CD1c-positive myeloid dendritic cell (primary cell): ENCODE results near the gene CLPX.
A peak's percentile ranks its signal among the peaks of the same experiment; 100 is the strongest.
"Not testable (repeated sequence)": the region's sequence is repeated elsewhere in the genome, so short reads cannot be mapped to it uniquely, and the experiment has no call there.

ENCODE experiments used
- DNase-seq: peaks from one replicate; pipeline ENCODE4 v3.0.0-alpha.2; 2016; ENCODE audit errors: extremely low spot score

The CLPX gene

GRCh38 chr15:65206750-65207149 is 21.6 kb upstream of the CLPX start:
- no peak for DNase-seq

- DNase-seq: no peak
Observed at GRCh38 chr15:65204931-65205660, 20.0 kb upstream of the CLPX start.

- DNase-seq: no peak
Observed at GRCh38 chr15:65204236-65204930, 19.2 kb upstream of the CLPX start.

- DNase-seq: no peak
Observed at GRCh38 chr15:65201918-65202317, 16.8 kb upstream of the CLPX start.

- DNase-seq: no peak
Observed at GRCh38 chr15:65198571-65198970, 13.4 kb upstream of the CLPX start.

GRCh38 chr15:65197337-65197645 is 12.1 kb upstream of the CLPX start:
- DNase-seq: no peak

GRCh38 chr15:65196637-65197336 is 11.6 kb upstream of the CLPX start:
- no peak for DNase-seq

- DNase-seq: no peak
Observed at GRCh38 chr15:65195548-65195923, 10.4 kb upstream of the CLPX start.

GRCh38 chr15:65194826-65195547 is 9.8 kb upstream of the CLPX start:
- DNase-seq: no peak

- peak; percentile 5 for DNase-seq
Observed at GRCh38 chr15:65192016-65192415, 6.9 kb upstream of the CLPX start.

- DNase-seq: peak; percentile 43
Observed at GRCh38 chr15:65189102-65189740, 4.1 kb upstream of the CLPX start.

- not testable (repeated sequence) for DNase-seq
Observed at GRCh38 chr15:65188472-65188871, 3.3 kb upstream of the CLPX start.

- peak; percentile 69 for DNase-seq
Observed at GRCh38 chr15:65184305-65184867, 756 bp downstream of the CLPX start.

GRCh38 chr15:65183865-65184159 is 1.3 kb downstream of the CLPX start:
- DNase-seq: no peak

GRCh38 chr15:65182538-65182937 is 2.6 kb downstream of the CLPX start:
- DNase-seq: no peak

- not testable (repeated sequence) for DNase-seq
Observed at GRCh38 chr15:65181582-65182353, 3.4 kb downstream of the CLPX start.

GRCh38 chr15:65180167-65180566 is 5.0 kb downstream of the CLPX start:
- no peak for DNase-seq

GRCh38 chr15:65177901-65178300 is 7.2 kb downstream of the CLPX start:
- DNase-seq: no peak

GRCh38 chr15:65176056-65176455 is 9.1 kb downstream of the CLPX start:
- no peak for DNase-seq

GRCh38 chr15:65175511-65175910 is 9.6 kb downstream of the CLPX start:
- no peak for DNase-seq

GRCh38 chr15:65174509-65174908 is 10.6 kb downstream of the CLPX start:
- no peak for DNase-seq
